ENCODE results near the gene LMAN1L.

The LMAN1L gene

GRCh38 chr15:74816624-74817369, 4.2 kb downstream of the LMAN1L start:
- DNase-seq (ENCODE audit: low spot score): no peak

- peak; percentile 43 for DNase-seq (ENCODE audit: low spot score)
Observed at GRCh38 chr15:74817370-74817737, 4.7 kb downstream of the LMAN1L start.

GRCh38 chr15:74820056-74820455, 7.4 kb downstream of the LMAN1L start:
- no peak for DNase-seq (ENCODE audit: low spot score)

- DNase-seq (ENCODE audit: low spot score): no peak
Observed at GRCh38 chr15:74821091-74821789, 8.6 kb downstream of the LMAN1L start.

GRCh38 chr15:74821790-74822158, 9.1 kb downstream of the LMAN1L start:
- no peak for DNase-seq (ENCODE audit: low spot score)

GRCh38 chr15:74822233-74822632, 9.6 kb downstream of the LMAN1L start:
- no peak for DNase-seq (ENCODE audit: low spot score)

GRCh38 chr15:74823324-74823723, 10.7 kb downstream of the LMAN1L start:
- DNase-seq (ENCODE audit: low spot score): no peak

- no peak for DNase-seq (ENCODE audit: low spot score)
Observed at GRCh38 chr15:74824976-74825375, 12.3 kb downstream of the LMAN1L start.

GRCh38 chr15:74825866-74826265, 13.2 kb downstream of the LMAN1L start:
- DNase-seq (ENCODE audit: low spot score): no peak

- no peak for DNase-seq (ENCODE audit: low spot score)
Observed at GRCh38 chr15:74826364-74826819, 13.8 kb downstream of the LMAN1L start, which contains the start of gene CPLX3. TSS of gene CPLX3 (plus strand) at chr15:74826627. CDS start at chr15:74826704, 77 bp downstream.

- DNase-seq (ENCODE audit: low spot score): no peak
Observed at GRCh38 chr15:74826921-74827320, 14.3 kb downstream of the LMAN1L start.

GRCh38 chr15:74827614-74828013, 15.0 kb downstream of the LMAN1L start:
- no peak for DNase-seq (ENCODE audit: low spot score)

- DNase-seq (ENCODE audit: low spot score): no peak
Observed at GRCh38 chr15:74828835-74829234, 16.2 kb downstream of the LMAN1L start.

- DNase-seq (ENCODE audit: low spot score): no peak
Observed at GRCh38 chr15:74829486-74829885, 16.9 kb downstream of the LMAN1L start.

- no peak for DNase-seq (ENCODE audit: low spot score)
Observed at GRCh38 chr15:74829991-74830390, 17.4 kb downstream of the LMAN1L start.

GRCh38 chr15:74830868-74831267, 18.2 kb downstream of the LMAN1L start:
- DNase-seq (ENCODE audit: low spot score): peak; percentile 86

- no peak for DNase-seq (ENCODE audit: low spot score)
Observed at GRCh38 chr15:74831813-74832495, 19.3 kb downstream of the LMAN1L start.

GRCh38 chr15:74832826-74833225, 20.2 kb downstream of the LMAN1L start:
- DNase-seq (ENCODE audit: low spot score): no peak

- DNase-seq (ENCODE audit: low spot score): peak; percentile 72
Observed at GRCh38 chr15:74833376-74834107, 20.9 kb downstream of the LMAN1L start.

GRCh38 chr15:74835312-74835823, 22.7 kb downstream of the LMAN1L start:
- peak; percentile 47 for DNase-seq (ENCODE audit: low spot score)

GRCh38 chr15:74836846-74837245, 24.2 kb downstream of the LMAN1L start:
- no peak for DNase-seq (ENCODE audit: low spot score)
